ENCODE measurements around the gene SULF2.
"Not testable (repeated sequence)": the region's sequence is repeated elsewhere in the genome, so short reads cannot be mapped to it uniquely, and the experiment has no call there.

Gene SULF2

DNA sequence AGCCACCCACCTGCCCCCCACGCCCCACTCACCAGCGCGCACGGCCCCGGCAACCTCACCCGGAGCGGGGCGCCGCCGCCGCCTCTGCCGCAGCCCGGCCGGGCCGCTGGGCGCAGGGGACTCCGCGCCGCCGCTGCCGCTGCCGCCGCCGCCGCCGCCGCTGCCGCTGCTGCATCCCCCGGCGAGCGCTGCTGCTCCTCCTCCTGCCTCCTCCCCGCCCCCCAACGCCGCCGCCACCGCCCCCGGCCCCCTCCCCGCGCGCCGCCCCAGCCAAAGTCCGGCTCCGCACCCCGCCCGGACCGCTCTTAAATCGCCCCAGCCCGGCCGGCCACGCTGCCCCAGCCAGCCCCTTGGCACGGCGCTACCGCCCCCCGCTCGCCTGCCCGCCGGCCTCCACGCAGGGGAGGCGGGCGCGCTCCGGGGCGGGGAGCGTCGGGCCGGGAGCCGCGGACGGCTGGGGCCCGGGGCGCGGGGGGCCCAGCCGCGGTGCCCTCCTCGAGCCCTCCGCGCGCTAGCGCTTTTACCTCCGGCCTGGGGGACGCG is at the start of gene SULF2:
TSS of gene SULF2 (minus strand) at position 171 of the 543 bp plus-strand sequence. CDS start 28,118 bp downstream, outside the sequence.
- DNase-seq (ENCODE audit: low spot score): no peak

DNA sequence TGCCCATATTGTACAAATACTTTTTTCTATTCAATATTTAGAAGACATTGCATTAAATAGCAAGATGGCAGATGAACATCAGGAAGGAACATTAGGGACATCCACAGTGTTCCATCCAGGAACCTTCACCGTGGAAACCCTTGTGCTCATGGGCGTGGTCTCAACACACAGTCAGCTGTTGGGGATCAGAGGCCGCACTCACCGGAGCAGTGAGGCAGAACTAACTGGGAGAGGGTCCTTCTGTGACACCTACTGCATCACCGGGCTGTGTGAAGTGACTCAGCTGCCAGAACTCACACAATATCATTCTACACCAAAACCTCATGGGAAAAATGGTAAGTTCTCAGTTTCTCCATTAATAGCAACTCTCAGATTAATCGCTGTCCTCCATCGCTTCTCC is 46.4 kb upstream of the SULF2 start:
- not testable (repeated sequence) for DNase-seq (ENCODE audit: low spot score)

- DNase-seq (ENCODE audit: low spot score): not testable (repeated sequence)
These were observed 41.4 kb upstream of the SULF2 start for GRCh38 chr20:47826716-47827115.

- DNase-seq (ENCODE audit: low spot score): not testable (repeated sequence)
These were observed 40.7 kb upstream of the SULF2 start for GRCh38 chr20:47826006-47826405.

GRCh38 chr20:47825011-47825762 is 39.9 kb upstream of the SULF2 start:
- DNase-seq (ENCODE audit: low spot score): no peak

- DNase-seq (ENCODE audit: low spot score): not testable (repeated sequence)
These were observed 38.7 kb upstream of the SULF2 start for GRCh38 chr20:47823941-47824340.

DNA sequence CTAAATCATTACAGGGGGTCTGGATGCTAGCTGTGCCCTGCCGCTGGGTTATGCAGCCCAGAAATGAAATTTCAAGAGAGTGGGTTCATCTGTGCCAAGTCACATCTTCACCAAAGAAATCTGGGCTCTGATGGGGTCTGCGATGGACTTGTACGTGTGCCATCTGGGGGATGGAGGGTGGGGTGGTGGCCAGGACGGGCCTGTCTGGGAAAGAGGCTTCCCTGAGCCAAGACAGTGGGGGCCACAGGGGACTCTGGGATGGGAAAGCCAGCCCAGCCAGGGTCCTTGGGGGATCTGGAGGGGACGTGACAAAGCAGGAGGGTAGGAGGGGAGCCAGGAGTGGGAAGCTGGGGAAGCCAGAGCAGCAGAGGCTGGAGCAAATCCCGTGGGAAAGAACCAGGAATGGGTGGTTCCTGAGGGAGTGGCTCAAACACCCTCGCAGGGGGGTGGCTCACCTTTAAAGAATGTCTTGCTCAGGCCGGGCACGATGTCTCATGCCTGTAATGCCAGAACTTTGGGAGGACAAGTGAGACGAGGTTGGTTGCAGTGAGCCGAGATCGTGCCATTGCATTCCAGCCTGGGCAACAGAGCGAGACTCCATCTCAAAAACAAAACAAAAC is 36.3 kb upstream of the SULF2 start:
- DNase-seq (ENCODE audit: low spot score): no peak

- no peak for DNase-seq (ENCODE audit: low spot score)
These were observed 33.8 kb upstream of the SULF2 start for GRCh38 chr20:47818996-47819609.

DNA sequence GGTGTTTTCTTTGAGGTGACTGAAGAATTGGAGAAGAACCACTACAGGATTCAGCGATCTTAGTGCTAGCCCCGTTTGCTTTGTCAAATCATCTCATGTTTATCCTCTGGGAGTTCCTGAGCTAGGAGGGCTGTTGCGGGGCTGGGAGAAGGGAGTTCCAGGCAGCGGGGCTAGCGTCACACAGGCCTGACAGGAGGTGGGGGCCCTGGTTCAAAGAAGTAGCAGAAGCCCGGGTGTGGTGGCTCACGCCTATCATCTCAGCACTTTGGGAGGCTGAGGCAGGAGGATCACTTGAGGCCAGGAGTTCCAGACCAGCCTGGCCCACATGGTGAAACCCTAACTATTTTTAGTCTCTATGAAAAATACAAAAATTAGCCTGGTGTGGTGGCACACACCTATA is 33.2 kb upstream of the SULF2 start:
- DNase-seq (ENCODE audit: low spot score): no peak

- no peak for DNase-seq (ENCODE audit: low spot score)
These were observed 32.7 kb upstream of the SULF2 start for GRCh38 chr20:47818016-47818415.

- no peak for DNase-seq (ENCODE audit: low spot score)
These were observed 32.3 kb upstream of the SULF2 start for GRCh38 chr20:47817573-47817972.

DNA sequence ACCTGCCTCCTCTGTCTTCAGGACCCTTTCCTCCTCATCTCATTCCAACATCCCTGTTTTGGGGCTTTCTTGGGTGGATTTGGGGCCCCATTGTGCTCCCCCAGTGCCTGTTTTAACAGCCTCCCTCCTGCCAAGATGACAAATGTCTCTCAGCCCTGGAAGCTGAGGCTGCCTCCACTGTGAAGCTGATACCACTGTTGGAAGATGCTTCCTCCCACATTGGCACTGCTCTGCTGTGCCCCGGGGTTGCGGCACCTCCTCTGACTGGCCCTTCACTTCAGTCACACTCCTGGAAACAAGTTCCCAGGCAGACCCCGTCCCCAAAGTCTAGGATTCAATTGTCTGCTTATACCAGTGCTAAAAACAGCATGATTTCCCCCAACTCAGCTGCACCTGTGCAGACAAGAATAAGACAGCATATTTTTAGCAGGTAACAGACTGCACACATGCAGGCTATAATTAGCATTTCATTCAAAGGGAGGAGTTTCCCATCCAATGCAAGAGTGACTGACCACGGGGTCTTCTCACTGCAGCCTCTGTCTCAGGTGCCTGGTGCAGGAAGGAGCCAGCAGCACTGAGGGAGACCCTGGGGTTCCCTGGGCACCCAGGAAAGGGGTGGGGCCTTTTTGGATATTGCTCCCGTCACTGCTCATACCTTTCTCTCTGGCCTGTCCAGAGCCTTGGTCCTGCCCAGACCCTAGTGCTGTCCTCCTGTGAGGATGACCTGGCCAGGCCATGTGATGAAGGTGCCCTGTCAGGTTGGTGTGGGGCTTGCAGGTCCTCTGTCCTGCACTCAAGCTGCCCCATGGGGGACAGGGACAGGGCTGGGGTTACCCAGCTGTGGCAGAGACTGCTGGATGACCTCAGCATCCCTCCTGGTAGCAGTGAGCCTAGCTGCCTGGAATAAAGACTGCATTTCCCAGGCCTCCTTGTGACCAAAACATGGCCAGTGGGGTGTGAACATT is 31.5 kb upstream of the SULF2 start:
- no peak for DNase-seq (ENCODE audit: low spot score)

GRCh38 chr20:47815866-47816265 is 30.6 kb upstream of the SULF2 start:
- no peak for DNase-seq (ENCODE audit: low spot score)

- DNase-seq (ENCODE audit: low spot score): no peak
These were observed 30.1 kb upstream of the SULF2 start for GRCh38 chr20:47815416-47815806.

- no peak for DNase-seq (ENCODE audit: low spot score)
These were observed 29.5 kb upstream of the SULF2 start for GRCh38 chr20:47814632-47815415.

- no peak for DNase-seq (ENCODE audit: low spot score)
These were observed 25.6 kb upstream of the SULF2 start for GRCh38 chr20:47810721-47811347.

GRCh38 chr20:47810116-47810677 is 24.9 kb upstream of the SULF2 start:
- DNase-seq (ENCODE audit: low spot score): no peak

- DNase-seq (ENCODE audit: low spot score): no peak
These were observed 24.1 kb upstream of the SULF2 start for GRCh38 chr20:47809161-47809960.

GRCh38 chr20:47805951-47806350 is 20.7 kb upstream of the SULF2 start:
- no peak for DNase-seq (ENCODE audit: low spot score)
